Measurements from ENCODE around the gene NOL4L. TPM values are rescaled to one million over a fixed set of nuclear protein-coding genes. Genes with fewer than 3 reads are reported as not detected.
"Not testable (repeated sequence)": the region's sequence is repeated elsewhere in the genome, so short reads cannot be mapped to it uniquely, and the experiment has no call there.

NOL4L gene
- total and polyA plus RNA-seq, 11 donors = 2.6 to 15.0 (median 6.7) TPM

DNA sequence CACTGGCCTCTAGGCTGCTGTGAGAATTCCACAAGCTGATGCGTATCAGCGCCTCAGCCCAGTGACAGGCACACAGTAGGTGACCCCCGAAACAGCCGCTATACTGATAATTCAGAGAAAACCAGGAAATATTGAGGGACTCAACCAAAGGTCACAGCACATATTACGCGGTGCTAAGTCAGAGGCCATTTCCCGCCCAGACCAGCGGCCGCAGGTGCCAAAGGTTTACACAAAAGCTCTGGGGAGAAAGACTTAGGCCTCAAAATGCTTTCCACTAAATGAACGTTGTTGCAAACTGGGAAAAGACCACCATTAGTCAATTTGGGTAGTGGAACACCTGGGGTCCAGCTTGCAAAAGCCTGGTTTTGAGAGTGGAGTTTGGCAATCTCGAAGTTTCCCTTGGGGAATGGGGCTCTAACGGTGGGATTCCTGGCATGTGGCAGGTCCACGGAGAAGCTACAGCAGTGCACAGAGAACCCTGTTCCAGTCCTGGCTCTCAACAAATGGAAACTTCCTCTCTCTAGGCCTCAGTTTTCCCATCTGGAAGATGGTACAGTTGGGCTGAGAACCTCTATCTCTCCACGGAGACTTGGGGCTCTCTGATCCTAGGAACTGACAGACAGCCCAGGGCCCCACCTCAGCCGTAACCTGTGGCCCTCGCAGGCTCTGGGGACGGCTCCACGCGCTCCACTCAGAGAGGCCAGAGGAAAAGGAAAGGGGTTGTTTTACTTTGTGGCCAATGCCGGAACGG lies 4.7 kb downstream of the NOL4L start:
- H3K36me3 ChIP-seq = no peaks in the 10 kb centered on the region
- WGBS, 4 donors = 83 to 86% (median 85%) methylated on average over 19 to 21 of the region's 21 CpGs
- H3K4me3 ChIP-seq = no peak overlapping the region
- no peaks in the 10 kb centered on the region for H3K9me3 ChIP-seq
- peaks cover 0 to 32% (median 2%) of the 10 kb centered on the region in 12 donors for H3K4me1 ChIP-seq
- no peak overlapping the region for H3K27ac ChIP-seq
- TF ChIP-seq, protein P1, sequence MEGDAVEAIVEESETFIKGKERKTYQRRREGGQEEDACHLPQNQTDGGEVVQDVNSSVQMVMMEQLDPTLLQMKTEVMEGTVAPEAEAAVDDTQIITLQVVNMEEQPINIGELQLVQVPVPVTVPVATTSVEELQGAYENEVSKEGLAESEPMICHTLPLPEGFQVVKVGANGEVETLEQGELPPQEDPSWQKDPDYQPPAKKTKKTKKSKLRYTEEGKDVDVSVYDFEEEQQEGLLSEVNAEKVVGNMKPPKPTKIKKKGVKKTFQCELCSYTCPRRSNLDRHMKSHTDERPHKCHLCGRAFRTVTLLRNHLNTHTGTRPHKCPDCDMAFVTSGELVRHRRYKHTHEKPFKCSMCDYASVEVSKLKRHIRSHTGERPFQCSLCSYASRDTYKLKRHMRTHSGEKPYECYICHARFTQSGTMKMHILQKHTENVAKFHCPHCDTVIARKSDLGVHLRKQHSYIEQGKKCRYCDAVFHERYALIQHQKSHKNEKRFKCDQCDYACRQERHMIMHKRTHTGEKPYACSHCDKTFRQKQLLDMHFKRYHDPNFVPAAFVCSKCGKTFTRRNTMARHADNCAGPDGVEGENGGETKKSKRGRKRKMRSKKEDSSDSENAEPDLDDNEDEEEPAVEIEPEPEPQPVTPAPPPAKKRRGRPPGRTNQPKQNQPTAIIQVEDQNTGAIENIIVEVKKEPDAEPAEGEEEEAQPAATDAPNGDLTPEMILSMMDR (IDR thresholded peaks at IDR 0.05) = no peak
- no peak for TF ChIP-seq POLR2A (IDR thresholded peaks at IDR 0.05)
- DNase-seq (no peak), ATAC-seq (no peak)
- peaks cover 0 to 11% (median 0%) of the 10 kb centered on the region in 9 donors for H3K27me3 ChIP-seq
- intact Hi-C loops (cut with DNase I) = loop anchor here in 5 of 10 donors (5.0 to 10.0 kb wide), 5 partner anchors 38 to 58 kb away; no protein-coding TSS in a partner anchor

DNA sequence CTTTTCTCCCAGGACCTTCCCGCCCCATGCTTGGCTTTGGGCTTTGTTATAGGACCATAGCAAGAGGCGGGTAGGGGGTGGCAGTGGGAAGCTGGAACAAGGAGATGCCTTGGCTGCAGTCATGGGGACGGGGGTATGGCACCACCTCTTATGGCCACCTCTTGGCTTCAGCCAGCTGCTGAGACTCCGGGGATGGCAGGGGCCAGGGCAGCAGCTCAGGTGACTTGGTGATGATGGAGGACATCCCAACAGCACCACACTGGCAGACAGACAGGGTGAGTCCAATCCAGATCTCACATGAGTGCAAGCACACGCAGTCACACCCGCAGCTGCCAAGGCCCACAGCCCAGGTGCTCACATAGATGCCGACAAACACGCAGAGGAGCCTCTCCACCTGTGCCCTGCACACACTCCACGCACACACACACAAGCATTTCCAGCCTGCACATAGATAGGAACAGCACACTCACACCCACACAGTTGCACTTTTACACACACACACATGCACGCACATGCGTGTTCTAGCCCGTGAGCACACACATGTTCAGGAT lies 6.2 kb downstream of the NOL4L start:
- no peak for DNase-seq
- TF ChIP-seq, protein P1 (IDR thresholded peaks at IDR 0.05) = no peak
- TF ChIP-seq POLR2A (IDR thresholded peaks at IDR 0.05) = no peak
- no peaks in the 10 kb centered on the region for H3K9me3 ChIP-seq
- no peak overlapping the region for H3K27ac ChIP-seq
- no peak for ATAC-seq
- peaks cover 0 to 37% (median 2%) of the 10 kb centered on the region in 12 donors for H3K4me1 ChIP-seq
- H3K4me3 ChIP-seq = no peak overlapping the region
- intact Hi-C loops (cut with DNase I) = no loop called here
- peaks cover 0 to 5% (median 0%) of the 10 kb centered on the region in 9 donors for H3K27me3 ChIP-seq
- no peaks in the 10 kb centered on the region for H3K36me3 ChIP-seq
- 80 to 89% (median 86%) methylated on average over 11 to 12 of the region's 12 CpGs for WGBS, 4 donors

DNA sequence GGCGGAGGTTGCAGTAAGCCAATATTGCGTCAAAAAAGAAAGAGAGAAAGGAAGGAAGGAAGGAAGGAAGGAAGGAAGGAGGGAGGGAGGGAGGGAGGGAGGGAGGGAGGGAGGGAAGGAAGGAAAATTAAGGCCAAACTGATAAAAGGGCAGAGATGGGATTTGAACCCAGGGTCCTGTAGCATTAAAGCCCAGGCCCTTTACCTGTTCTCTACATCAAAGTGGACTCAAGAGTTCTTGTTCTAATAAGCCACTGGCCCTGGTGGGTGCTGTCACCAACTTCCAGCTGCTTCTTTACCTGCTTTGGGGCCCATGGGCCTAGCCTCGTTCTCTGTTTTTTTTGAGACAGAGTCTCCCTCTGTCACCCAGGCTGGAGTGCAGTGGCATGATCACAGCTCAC lies 7.1 kb downstream of the NOL4L start:
- H3K4me3 ChIP-seq = not testable (repeated sequence)

DNA sequence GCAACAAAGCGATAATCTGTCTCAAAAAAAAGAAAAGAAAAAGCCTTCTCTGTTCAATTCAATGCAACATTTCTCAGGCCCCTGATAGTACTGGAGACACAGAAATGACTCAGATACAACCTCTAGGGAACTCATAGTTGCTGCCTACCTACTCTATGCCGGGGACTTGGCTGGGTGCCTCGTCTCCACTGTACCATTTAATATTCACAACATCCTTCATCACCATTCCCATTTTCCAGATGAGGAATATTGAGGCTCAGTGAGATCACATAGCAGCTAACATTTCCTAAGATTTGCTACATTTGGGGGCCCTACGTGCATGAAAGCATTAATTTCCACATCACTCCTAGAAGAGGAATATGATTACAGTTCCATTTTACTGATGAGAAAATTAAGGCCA lies 7.5 kb downstream of the NOL4L start:
- ATAC-seq (no peak), DNase-seq (no peak)
- intact Hi-C loops (cut with DNase I) = no loop called here
- no peak overlapping the region for H3K4me3 ChIP-seq
- TF ChIP-seq POLR2A (IDR thresholded peaks at IDR 0.05) = no peak
- TF ChIP-seq, protein P1 (IDR thresholded peaks at IDR 0.05) = no peak
- H3K27me3 ChIP-seq = no peaks in the 10 kb centered on the region
- WGBS, 4 donors = 80 to 86% (median 81%) methylated on average over 4 of the region's 4 CpGs
- H3K27ac ChIP-seq = no peak overlapping the region
- no peaks in the 10 kb centered on the region for H3K9me3 ChIP-seq
- no peaks in the 10 kb centered on the region for H3K36me3 ChIP-seq
- H3K4me1 ChIP-seq = peaks cover 0 to 35% (median under 1%) of the 10 kb centered on the region in 12 donors

More for the DNA sequence above, 7.1 kb downstream of the NOL4L start:
- peaks cover 0 to 38% (median 2%) of the 10 kb centered on the region in 12 donors for H3K4me1 ChIP-seq
- H3K27me3 ChIP-seq; ATAC-seq; DNase-seq; H3K36me3 ChIP-seq; H3K27ac ChIP-seq; intact Hi-C loops (cut with DNase I); H3K9me3 ChIP-seq: not testable (repeated sequence)
- 58 to 77% (median 68%) methylated on average over 3 of the region's 3 CpGs for WGBS, 4 donors
